ENCODE measurements around the gene IL24. TPM values are rescaled to one million over a fixed set of nuclear protein-coding genes. Genes with fewer than 3 reads are reported as not detected.
"Not testable (repeated sequence)": the region's sequence is repeated elsewhere in the genome, so short reads cannot be mapped to it uniquely, and the experiment has no call there.

IL24 gene
- total RNA-seq, 1 experiment from 2014 or later = not detected

DNA sequence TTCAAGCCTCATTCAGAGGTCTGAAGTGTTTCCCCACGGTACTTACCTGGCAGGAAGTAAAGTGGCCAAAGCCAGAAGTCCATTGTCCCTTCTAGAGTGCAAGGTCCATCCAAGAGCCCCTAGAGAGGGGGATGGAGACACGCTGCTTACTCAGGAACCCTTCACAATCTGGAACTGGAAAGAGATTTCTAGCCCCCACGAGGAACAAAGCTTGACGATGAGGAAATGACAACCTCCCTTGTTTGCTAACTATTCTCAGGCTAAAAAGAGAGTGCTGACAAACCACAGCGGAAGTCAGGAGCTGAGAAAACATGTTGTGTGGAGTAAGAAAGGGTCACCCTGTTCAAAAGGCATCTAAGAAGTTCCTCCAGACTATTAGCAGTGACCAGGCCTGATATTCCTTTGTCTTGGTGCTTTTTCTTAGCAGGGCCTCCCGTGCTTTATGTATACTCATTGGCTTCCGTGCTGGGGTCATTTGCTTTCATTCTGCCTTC, 24.6 kb downstream of the IL24 start, which contains the start of gene FCMR:
FCMR (minus strand) TSS at position 170 of the 494 bp plus-strand sequence; CDS start at position 83, 87 bp downstream.
- no peak for DNase-seq
- Histone ChIP-seq H3K36me3 (replicated peaks; ENCODE audit: control insufficient read depth, insufficient read depth, low read length) (no peaks in the 10 kb centered on the region), H3K27me3 (ENCODE audit: control insufficient read depth, insufficient read depth, low read length) (no peaks in the 10 kb centered on the region; the same call in 1 of the 2 replicates), H3K4me3 (ENCODE audit: insufficient read depth, low read depth, low read length) (no peak within 1 kb of the TSS)

DNA sequence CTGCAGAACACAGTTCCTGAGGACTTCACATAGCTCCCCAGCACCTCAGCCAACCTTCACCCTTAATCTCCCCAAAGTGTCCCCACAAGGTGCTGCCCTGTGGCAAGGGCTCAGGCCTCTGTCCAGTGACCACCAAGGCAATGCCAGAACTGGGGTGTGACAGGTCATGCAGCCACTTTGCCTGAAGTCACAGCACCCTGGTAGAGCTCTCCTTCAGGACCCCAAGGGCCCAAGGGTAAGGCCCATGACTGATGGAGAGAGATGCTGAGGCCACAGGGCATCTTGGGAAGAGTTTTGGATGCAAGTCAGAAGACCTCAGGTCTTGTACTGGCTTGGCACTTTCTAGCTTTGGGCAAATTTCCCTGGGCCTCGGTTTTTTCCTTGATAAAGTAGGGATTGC, 25.3 kb downstream of the IL24 start:
- no peak for DNase-seq
- Histone ChIP-seq H3K36me3 (replicated peaks; ENCODE audit: control insufficient read depth, insufficient read depth, low read length) (no peaks in the 10 kb centered on the region), H3K4me3 (ENCODE audit: insufficient read depth, low read depth, low read length) (no peak overlapping the region), H3K27me3 (ENCODE audit: control insufficient read depth, insufficient read depth, low read length) (no peaks in the 10 kb centered on the region)

DNA sequence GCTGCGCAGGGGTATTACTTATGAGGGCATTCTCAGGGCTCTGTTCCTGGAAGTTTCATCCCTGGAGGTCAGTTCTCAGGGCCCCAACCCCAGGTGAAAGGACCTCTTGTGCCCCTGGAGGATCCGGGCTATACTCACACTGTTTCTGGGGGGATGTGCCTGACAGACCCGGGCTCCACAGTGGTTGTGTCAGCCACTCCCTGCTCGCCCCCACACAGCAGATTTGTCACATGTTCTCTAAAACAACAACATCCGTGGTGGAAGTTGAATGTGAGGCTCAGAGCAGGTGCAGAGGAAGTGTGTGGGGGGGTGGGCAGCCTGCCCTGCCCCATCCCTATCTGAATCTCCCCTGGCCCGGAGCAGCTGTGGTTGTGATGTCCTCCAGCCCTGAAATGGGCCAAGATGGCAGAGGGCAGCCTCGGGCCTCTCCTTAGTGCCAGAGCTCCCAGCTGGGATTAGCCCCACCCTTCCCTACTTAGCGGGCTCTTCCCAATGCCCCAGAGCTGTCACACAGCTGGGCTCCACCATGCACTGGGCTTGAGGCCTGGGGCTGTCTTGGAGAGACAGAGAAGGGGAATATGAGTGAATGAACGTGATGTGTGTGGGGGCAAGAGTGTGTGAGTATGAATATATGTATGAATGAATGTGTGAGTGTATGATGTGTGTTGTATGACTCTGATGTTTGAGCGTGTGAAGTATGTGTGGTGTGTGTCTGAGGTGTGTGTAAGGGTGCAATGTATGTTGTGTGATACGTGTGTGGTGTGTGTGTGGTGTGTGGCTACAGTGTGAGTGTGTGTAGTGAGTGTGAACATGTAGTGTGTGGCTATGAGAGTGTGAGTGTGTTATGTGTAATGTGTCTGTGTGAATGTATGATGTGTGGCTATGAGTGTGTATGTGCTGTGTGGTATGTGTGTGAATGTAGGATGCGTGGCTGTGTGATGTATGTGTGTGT, 26.0 kb downstream of the IL24 start:
- Histone ChIP-seq H3K27me3 (ENCODE audit: control insufficient read depth, insufficient read depth, low read length) (no peaks in the 10 kb centered on the region), H3K4me3 (ENCODE audit: insufficient read depth, low read depth, low read length) (no peak overlapping the region), H3K36me3 (replicated peaks; ENCODE audit: control insufficient read depth, insufficient read depth, low read length) (no peaks in the 10 kb centered on the region)
- no peak for DNase-seq

DNA sequence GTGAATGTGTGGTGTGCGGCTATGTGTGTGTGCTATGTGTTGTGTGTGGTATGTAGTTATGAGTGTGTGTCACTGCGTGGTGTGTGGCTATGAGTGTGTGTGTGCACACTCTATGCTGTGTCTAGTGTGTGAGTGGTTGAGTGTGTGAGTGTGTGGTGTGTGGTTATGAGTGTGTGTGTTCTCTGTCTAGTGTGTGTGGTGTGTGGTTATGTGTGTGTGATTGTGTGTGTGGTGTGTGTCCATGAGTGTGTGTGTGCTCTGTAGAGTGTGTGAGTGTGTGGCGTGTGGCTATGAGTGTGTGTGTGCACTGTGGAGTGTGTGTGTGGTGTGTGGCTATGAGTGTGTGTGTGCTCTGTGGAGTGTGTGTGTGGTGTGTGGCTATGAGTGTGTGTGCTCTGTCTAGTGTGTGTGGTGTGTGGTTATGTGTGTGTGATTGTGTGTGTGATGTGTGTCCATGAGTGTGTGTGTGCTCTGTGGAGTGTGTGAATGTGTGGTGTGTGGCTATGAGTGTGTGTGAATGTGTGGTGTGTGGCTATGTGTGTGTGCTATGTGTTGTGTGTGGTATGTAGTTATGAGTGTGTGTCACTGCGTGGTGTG, 26.8 kb downstream of the IL24 start:
- not testable (repeated sequence) for H3K4me3 ChIP-seq (ENCODE audit: insufficient read depth, low read depth, low read length); H3K36me3 ChIP-seq (replicated peaks; ENCODE audit: control insufficient read depth, insufficient read depth, low read length); H3K27me3 ChIP-seq (ENCODE audit: control insufficient read depth, insufficient read depth, low read length); DNase-seq

DNA sequence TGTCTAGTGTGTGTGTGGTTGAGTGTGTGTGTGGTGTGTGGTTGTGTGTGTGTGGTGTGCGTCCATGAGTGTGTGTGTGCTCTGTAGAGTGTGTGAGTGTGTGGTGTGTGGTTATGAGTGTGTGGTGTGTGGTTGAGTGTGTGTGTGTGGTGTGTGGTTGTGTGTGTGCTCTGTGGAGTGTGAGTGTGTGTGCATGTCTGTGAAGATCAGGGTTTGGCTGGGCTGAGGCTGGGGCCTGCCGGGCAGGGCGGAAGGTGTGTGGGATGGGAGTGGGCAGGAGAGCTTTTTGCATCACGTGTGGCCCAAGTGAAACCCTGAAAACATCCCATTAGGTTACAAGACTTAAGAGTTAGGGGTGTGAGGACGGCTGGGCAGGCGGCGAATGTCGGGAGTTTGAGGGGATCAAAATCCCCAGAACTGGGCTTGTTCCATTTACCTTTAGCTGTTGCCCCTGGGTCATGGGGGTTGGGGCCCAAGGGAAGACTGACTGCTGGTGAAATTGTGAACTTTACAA, 27.4 kb downstream of the IL24 start:
- Histone ChIP-seq H3K4me3 (ENCODE audit: insufficient read depth, low read depth, low read length) (no peak overlapping the region), H3K36me3 (replicated peaks; ENCODE audit: control insufficient read depth, insufficient read depth, low read length) (no peaks in the 10 kb centered on the region), H3K27me3 (ENCODE audit: control insufficient read depth, insufficient read depth, low read length) (no peaks in the 10 kb centered on the region)
- no peak for DNase-seq

DNA sequence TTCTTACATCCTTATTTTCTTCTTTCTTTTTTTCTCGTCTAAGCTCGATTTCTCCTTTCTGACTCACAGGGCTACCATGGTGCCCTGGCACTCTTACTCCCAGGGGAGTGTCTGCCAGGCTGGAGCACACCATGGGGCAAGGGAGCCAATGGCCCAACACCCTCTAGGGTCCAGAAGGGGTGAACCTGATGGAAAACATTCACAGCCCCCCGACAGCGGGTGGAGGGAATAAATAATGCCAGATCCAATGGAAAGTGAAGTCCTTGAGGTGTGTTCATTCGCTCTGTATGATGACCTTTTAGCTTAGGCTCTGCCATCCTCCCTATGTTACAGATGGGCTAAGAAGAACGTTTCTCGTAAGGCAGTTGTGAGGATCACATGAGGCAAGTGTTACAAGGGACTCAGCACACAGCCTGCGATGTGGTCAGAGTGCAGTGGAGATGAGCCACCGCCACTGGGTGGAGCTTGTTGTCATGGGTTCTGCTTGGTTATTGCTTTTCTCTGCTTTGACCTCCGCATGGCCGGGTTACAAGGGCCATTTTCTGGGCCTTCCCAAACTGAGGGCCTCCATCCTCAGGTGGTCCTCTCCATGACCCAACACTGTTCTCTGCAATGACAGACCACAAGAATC, 28.0 kb downstream of the IL24 start:
- H3K4me3 ChIP-seq (ENCODE audit: insufficient read depth, low read depth, low read length) = no peak overlapping the region
- no peaks in the 10 kb centered on the region for H3K27me3 ChIP-seq (ENCODE audit: control insufficient read depth, insufficient read depth, low read length)

DNA sequence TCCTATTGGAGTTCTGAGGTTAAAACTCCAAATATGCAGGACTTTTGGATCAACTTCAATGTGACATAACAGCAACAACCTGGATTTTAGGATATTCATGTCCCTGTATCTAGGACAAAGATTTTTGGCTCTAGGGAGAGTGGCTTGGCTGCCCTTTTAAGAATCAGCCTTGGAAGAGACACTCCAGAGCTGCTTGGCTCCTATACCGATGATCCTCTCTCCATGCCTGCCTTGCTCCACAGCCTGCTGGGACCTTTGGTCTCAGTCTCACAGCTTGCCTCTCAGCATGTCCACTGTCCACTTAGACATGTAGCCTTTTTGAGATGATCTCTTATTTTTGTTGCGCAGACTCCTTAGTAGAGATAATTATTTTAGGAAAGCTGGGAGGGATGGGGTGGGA, 29.0 kb downstream of the IL24 start:
- H3K36me3 ChIP-seq (replicated peaks; ENCODE audit: control insufficient read depth, insufficient read depth, low read length) = no peaks in the 10 kb centered on the region
- no peak overlapping the region for H3K4me3 ChIP-seq (ENCODE audit: insufficient read depth, low read depth, low read length)
- DNase-seq = no peak
- H3K27me3 ChIP-seq (ENCODE audit: control insufficient read depth, insufficient read depth, low read length) = no peaks in the 10 kb centered on the region

More for the DNA sequence above, 28.0 kb downstream of the IL24 start:
- H3K36me3 ChIP-seq (replicated peaks; ENCODE audit: control insufficient read depth, insufficient read depth, low read length) = no peaks in the 10 kb centered on the region
- DNase-seq = peak; percentile 62

DNA sequence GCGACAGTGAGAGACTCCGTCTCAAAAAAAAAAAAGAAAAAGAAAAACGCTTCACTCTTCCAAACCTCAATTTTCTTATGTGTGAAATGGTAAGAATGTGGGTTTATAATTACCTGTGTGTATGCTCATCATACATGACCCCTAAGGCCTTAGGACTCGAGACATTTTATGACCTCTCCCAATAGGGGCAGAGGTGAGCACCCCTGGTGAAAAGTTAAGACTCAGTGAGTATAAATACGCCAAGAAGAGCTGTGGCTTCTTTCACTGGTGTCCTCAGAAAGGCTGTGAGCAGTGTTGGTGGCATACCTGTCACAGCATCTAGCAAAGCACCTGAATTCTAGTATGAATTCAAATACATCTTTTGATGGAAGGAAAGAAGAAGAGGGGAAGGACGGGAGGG, 32.3 kb downstream of the IL24 start:
- Histone ChIP-seq H3K4me3 (ENCODE audit: insufficient read depth, low read depth, low read length) (no peak overlapping the region), H3K27me3 (ENCODE audit: control insufficient read depth, insufficient read depth, low read length) (no peaks in the 10 kb centered on the region), H3K36me3 (replicated peaks; ENCODE audit: control insufficient read depth, insufficient read depth, low read length) (no peaks in the 10 kb centered on the region)
- DNase-seq = peak; percentile 42

DNA sequence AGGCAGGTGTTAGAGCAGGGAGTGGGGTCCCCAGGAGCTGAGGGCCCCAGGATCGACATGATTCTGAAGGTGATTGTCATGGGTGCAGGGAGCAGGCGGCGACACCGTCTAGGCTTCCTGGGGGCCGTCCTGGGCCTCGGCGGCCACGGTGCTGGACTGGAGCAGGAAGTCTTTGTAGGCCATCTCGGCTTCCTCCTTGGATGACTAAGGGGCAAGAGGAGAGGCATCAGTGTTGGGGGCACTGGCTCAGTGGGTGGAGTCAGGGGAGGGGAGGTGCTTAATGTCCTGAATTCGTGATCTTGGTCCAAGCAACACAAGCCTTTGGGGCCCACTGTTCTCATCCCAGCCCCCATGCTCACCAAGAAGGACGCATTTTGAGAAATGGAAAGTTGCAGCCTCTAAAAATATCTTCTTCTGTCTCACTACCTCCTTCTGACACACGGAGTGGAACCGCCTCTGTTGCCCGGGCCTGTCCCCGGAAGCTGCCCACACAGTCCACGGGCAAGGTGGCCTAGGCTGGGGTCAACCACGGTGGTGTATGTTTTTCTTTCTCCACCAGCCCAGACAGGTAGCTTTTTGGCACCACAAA, 33.1 kb downstream of the IL24 start:
- no peak overlapping the region for H3K4me3 ChIP-seq (ENCODE audit: insufficient read depth, low read depth, low read length)
- no peaks in the 10 kb centered on the region for H3K27me3 ChIP-seq (ENCODE audit: control insufficient read depth, insufficient read depth, low read length)
- no peaks in the 10 kb centered on the region for H3K36me3 ChIP-seq (replicated peaks; ENCODE audit: control insufficient read depth, insufficient read depth, low read length)
- no peak for DNase-seq

DNA sequence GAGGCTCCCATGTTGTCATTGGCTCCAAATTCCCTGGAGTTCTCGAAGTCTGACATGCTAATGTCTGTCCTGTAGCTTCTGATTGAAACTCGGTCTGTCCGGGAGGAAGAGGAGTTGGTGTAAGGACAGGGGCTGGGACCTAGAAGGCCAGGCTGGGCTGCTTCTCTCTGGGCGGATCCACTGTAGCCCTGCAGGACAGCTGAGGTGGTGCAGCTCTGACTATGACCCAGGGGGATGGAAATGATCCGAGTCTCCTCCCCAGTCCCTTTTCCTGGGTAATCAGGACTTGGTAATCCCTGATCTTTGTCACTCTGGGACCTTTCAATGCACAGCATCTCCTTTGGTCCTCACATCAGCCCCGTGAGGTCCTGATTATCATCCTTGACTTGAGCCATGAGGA, 34.5 kb downstream of the IL24 start:
- DNase-seq = peak; percentile 86
- Histone ChIP-seq H3K27me3 (ENCODE audit: control insufficient read depth, insufficient read depth, low read length) (no peaks in the 10 kb centered on the region), H3K4me3 (ENCODE audit: insufficient read depth, low read depth, low read length) (no peak overlapping the region), H3K36me3 (replicated peaks; ENCODE audit: control insufficient read depth, insufficient read depth, low read length) (no peaks in the 10 kb centered on the region)

DNA sequence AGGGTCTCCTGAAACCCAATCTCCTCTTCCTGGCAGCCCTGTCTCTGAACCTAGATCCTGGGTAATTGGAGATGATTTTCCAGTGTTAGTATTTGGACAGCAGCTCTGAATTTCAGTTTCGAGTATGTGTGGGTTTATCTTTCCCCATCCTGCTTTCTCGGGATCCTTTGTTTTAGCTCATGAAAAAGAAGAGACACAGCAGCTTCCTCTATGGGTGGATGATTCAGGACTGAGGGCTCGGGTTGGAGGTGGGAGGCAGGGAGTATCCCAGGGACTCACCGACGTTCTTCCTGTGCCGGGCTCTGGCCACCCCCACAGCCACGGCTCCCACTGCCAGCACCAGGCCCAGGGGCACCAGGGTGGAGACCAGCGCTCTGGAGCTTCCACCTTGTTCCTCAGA, 34.9 kb downstream of the IL24 start:
- Histone ChIP-seq H3K4me3 (ENCODE audit: insufficient read depth, low read depth, low read length) (no peak overlapping the region), H3K27me3 (ENCODE audit: control insufficient read depth, insufficient read depth, low read length) (no peaks in the 10 kb centered on the region), H3K36me3 (replicated peaks; ENCODE audit: control insufficient read depth, insufficient read depth, low read length) (no peaks in the 10 kb centered on the region)
- DNase-seq = no peak

DNA sequence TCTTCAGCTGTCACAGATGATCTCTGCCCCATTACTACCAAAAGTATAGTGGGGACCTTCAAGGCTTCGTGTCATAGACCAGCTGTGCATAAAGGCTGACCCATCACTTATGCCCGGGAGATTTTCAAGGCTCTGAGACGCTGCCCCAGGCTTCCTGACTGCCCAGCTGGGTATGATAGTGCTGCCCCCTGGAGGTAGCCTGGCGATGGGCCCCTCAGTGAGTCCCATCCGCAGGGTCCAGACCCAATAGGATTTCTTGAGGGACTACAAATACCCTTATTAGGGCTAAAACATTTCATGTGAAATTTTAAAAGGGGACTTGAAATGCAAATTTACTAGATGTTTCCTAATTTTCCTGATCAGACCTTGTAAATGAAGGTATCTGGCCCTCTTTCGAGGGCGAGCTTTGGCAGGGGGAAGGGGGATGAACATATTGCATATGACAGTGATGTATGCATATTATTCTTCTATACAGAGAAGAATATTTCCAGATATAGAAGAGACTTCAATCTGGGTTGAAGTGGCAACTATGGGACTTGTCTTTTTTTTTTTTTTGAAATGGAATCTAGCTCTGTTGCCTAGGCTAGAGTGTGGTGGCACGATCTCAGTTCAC, 36.2 kb downstream of the IL24 start:
- DNase-seq = peak; percentile 91
- Histone ChIP-seq H3K4me3 (ENCODE audit: insufficient read depth, low read depth, low read length) (no peak overlapping the region), H3K36me3 (replicated peaks; ENCODE audit: control insufficient read depth, insufficient read depth, low read length) (no peaks in the 10 kb centered on the region), H3K27me3 (ENCODE audit: control insufficient read depth, insufficient read depth, low read length) (no peaks in the 10 kb centered on the region)

DNA sequence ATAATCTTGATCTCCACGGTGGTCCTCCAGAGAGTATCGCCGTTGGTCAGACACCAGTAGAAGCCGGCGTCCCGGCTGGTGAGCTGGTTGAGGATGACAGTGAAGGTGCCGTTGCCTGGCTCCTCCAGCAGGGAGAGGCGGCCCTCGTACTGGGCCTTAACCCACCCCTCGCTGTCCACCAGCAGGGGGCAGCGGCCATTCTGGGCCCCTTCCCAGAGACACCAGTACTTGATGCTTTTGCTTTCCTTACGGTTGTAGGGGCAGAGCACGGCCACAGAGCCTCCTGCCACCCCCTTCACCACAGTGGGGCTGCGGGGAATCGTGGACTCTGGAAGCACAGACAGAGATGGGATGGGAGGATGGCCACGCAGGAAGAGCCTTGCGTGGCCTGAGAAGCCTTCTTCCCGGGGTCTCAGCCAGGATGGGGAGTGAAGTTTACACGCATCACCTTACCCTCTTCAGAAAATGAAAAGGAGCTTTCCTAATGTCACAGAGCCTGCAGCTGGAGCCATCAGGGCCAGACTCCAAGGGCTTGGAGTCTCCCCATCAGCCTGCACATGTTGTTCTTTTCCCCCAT, 38.3 kb downstream of the IL24 start:
- Histone ChIP-seq H3K4me3 (ENCODE audit: insufficient read depth, low read depth, low read length) (no peak overlapping the region), H3K36me3 (replicated peaks; ENCODE audit: control insufficient read depth, insufficient read depth, low read length) (no peaks in the 10 kb centered on the region), H3K27me3 (ENCODE audit: control insufficient read depth, insufficient read depth, low read length) (no peaks in the 10 kb centered on the region)
- DNase-seq = peak; percentile 90

DNA sequence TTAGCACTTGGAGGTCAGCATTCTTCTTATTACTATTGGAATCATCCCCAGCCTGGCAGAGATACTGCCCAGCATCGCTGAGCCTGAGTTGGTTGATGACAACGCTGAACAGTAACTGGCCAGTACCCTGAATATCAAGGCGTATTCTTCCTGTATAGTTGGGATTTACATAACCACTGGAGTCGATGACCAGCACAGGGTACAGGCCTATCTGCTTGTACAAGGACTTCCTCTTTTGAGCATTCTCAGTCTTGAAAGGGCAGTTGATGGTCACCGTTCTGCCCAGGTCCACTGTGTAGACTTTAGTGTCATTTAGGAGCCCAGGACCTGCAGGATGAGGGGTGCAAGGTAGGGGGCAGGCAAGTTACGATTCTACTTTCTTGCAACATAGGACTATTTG, 40.2 kb downstream of the IL24 start:
- H3K27me3 ChIP-seq (ENCODE audit: control insufficient read depth, insufficient read depth, low read length) = no peaks in the 10 kb centered on the region
- DNase-seq = no peak
- no peaks in the 10 kb centered on the region for H3K36me3 ChIP-seq (replicated peaks; ENCODE audit: control insufficient read depth, insufficient read depth, low read length)
- no peak overlapping the region for H3K4me3 ChIP-seq (ENCODE audit: insufficient read depth, low read depth, low read length)

All from H7 (cell line).